DOHH2 (cell line): ENCODE measurements around the gene PLEKHM3.

Source experiments
- CTCF ChIP-seq: fragments of 200-600 bp; sonication (generic); IDR thresholded peaks from one replicate; pipeline ENCODE4 v1.5.1; 2014; ENCODE audit warnings: antibody characterized with exemption, mild to moderate bottlenecking, low read depth, low read length; ENCODE audit not compliant: poor library complexity, severe bottlenecking
- EZH2phosphoT487 ChIP-seq: fragments of 200-600 bp; sonication (generic); IDR thresholded peaks from 2 replicates; pipeline ENCODE4 v1.6.1; 2017; ENCODE audit warnings: borderline replicate concordance, mild to moderate bottlenecking, antibody characterized with exemption, low read length, moderate library complexity, mixed read lengths

DNA sequence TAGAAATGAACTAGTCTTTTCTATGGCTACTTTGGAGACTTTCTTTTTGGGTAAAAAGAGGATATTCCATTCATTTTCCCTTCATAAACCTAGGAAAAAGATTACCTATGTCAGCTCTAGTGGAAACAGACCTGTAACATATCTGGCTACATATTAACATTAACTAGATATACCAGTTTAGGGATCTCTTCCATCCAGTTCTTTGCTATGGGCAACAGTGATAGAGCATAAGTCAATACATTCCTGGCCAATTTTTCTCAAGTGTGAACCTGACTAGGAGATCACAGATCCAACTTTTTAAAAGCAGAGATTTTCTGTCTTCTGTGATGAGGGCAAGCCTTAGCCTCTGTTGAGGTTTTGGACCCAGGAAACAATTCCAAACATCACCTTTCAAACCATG, 34.5 kb downstream of the PLEKHM3 start:
- TF ChIP-seq CTCF (no peak), EZH2phosphoT487 (no peak)
